PC-3 (cell line): ENCODE results near the gene CSNK1A1. TPM values are rescaled to one million over a fixed set of nuclear protein-coding genes. Genes with fewer than 3 reads are reported as not detected.

ENCODE experiments used
- ATAC-seq: fragments of 200-7000 bp; cut with Tn5 transposase; 2 replicates; pipeline ENCODE4 v1.9.1; 2020; ENCODE audit warnings: mild to moderate bottlenecking, moderate library complexity
- BruUV-seq: library from RNA; stranded (reverse); fragments of 400-500 nt; replicated peaks from 2 replicates; lab custom pipeline; 2021; lab: Mats Ljungman, UMichigan
- CTCF ChIA-PET: fragments of 300-600 bp; sonication (Branson Sonifier 250); formaldehyde crosslinking; loops from one replicate; lab custom pipeline; 2022; ENCODE audit warnings: antibody characterized with exemption; lab: Charles Lee
- POLR2A ChIA-PET: fragments of 300-600 bp; sonication (Branson Sonifier 250); formaldehyde crosslinking; loops from one replicate; lab custom pipeline; 2022; ENCODE audit warnings: antibody characterized with exemption; ENCODE audit not compliant: unreplicated experiment; lab: Charles Lee
- DNase-seq: peaks from one replicate; pipeline ENCODE4 v3.0.0-alpha.2; 2015
- H2AFZ ChIP-seq: fragments of 300-600 bp; sonication (generic); 2 replicates; pipeline ENCODE4 v1.6.0; 2016; ENCODE audit warnings: antibody characterized with exemption, low read length
- H3F3A ChIP-seq: fragments of 300-600 bp; sonication (generic); one replicate; pipeline ENCODE4 v1.6.0; 2017; ENCODE audit warnings: antibody characterized with exemption, low read length, control low read depth, mild to moderate bottlenecking; ENCODE audit not compliant: unreplicated experiment
- H3K27ac ChIP-seq: fragments of 300-600 bp; sonication (generic); 2 replicates; pipeline ENCODE4 v1.5.1; 2016; ENCODE audit warnings: mild to moderate bottlenecking, low read length
- H3K27me3 ChIP-seq: fragments of 300-600 bp; sonication (generic); 2 replicates; pipeline ENCODE4 v1.6.1; 2016; ENCODE audit warnings: low read length, mixed read lengths
- H3K36me3 ChIP-seq: fragments of 300-600 bp; sonication (generic); 2 replicates; pipeline ENCODE4 v1.6.1; 2016; ENCODE audit warnings: low read depth, mixed run types, low read length, mixed read lengths
- H3K4me1 ChIP-seq: fragments of 300-600 bp; sonication (generic); 2 replicates; pipeline ENCODE4 v1.5.1; 2016; ENCODE audit warnings: low read length; ENCODE audit not compliant: insufficient read depth
- H3K4me2 ChIP-seq: fragments of 300-600 bp; sonication (generic); 2 replicates; pipeline ENCODE4 v1.6.0; 2016; ENCODE audit warnings: low read length
- H3K4me3 ChIP-seq: fragments of 300-600 bp; sonication (generic); 2 replicates; pipeline ENCODE4 v1.5.1; 2016; ENCODE audit warnings: mild to moderate bottlenecking, low read length, mixed read lengths
- H3K79me2 ChIP-seq: fragments of 300-600 bp; sonication (generic); 2 replicates; pipeline ENCODE4 v1.6.1; 2017; ENCODE audit warnings: low read length, mixed read lengths
- H3K9ac ChIP-seq: fragments of 300-600 bp; sonication (generic); 2 replicates; pipeline ENCODE4 v1.6.0; 2016; ENCODE audit warnings: mild to moderate bottlenecking, low read length
- H3K9me2 ChIP-seq: fragments of 300-600 bp; sonication (generic); replicated peaks from 2 replicates; pipeline ENCODE4 v1.6.1; 2016; ENCODE audit warnings: mixed run types, low read length, mixed read lengths
- H3K9me3 ChIP-seq: fragments of 300-600 bp; sonication (generic); 2 replicates; pipeline ENCODE4 v1.6.1; 2016; ENCODE audit warnings: low read length, mixed read lengths
- H4K20me1 ChIP-seq: fragments of 300-600 bp; sonication (generic); 2 replicates; pipeline ENCODE4 v1.6.1; 2016; ENCODE audit warnings: low read length, mixed read lengths
- EZH2 ChIP-seq: fragments of 300-600 bp; sonication (generic); IDR thresholded peaks from one replicate; pipeline ENCODE4 v1.6.1; 2017; ENCODE audit warnings: antibody characterized with exemption, mild to moderate bottlenecking, low read length; ENCODE audit not compliant: unreplicated experiment
- EZH2phosphoT487 ChIP-seq: fragments of 300-600 bp; sonication (generic); IDR thresholded peaks from 2 replicates; pipeline ENCODE4 v1.6.1; 2018; ENCODE audit warnings: mild to moderate bottlenecking, antibody characterized with exemption, low read length, borderline replicate concordance
- intact Hi-C: fragments of 100-400 bp; cut with micrococcal nuclease; formaldehyde crosslinking; loops from 2 replicates; pipeline ENCODE4 v1.9.0; 2023
- total RNA-seq: library from RNA; depleted of rRNA; stranded (reverse); fragments of >200 nt; gene quantifications from 2 replicates; pipeline ENCODE4 v1.2.3, GENCODE V29; 2014
- TF ChIP-seq, protein P1 (sequence below): fragments of 300-600 bp; sonication (generic); conservative IDR thresholded peaks from 2 replicates; pipeline ENCODE4 v1.5.1; 2017; ENCODE audit warnings: antibody characterized with exemption, low read depth, mild to moderate bottlenecking, low read length

The CSNK1A1 gene
- total RNA-seq, 1 experiment from 2014 or later: 586 TPM

- Histone ChIP-seq H3K9me2 (no peaks in the 10 kb centered on the region), H3K4me1 (peaks cover 88% of the 10 kb centered on the region), H3K79me2 (peaks cover 16% of the 10 kb centered on the region), H2AFZ (no peak overlapping the region), H3K36me3 (peaks cover 27% of the 10 kb centered on the region), H3K4me3 (no peak overlapping the region), H4K20me1 (no peaks in the 10 kb centered on the region), H3F3A (peaks cover 41% of the 10 kb centered on the region), H3K4me2 (peak overlapping the region; percentile 46; the same call in 1 of the 2 replicates), H3K9ac (no peak overlapping the region), H3K9me3 (no peaks in the 10 kb centered on the region), H3K27me3 (no peaks in the 10 kb centered on the region), H3K27ac (peak overlapping the region; percentile 94)
- intact Hi-C loops: no loop called here
- POLR2A ChIA-PET: interaction anchor here (0.7 kb wide), 1 partner anchor 60 kb away, joined by 5 read pairs; no protein-coding TSS in a partner anchor
- no TSS peak for BruUV-seq
- ATAC-seq: no peak
- TF ChIP-seq, protein P1, sequence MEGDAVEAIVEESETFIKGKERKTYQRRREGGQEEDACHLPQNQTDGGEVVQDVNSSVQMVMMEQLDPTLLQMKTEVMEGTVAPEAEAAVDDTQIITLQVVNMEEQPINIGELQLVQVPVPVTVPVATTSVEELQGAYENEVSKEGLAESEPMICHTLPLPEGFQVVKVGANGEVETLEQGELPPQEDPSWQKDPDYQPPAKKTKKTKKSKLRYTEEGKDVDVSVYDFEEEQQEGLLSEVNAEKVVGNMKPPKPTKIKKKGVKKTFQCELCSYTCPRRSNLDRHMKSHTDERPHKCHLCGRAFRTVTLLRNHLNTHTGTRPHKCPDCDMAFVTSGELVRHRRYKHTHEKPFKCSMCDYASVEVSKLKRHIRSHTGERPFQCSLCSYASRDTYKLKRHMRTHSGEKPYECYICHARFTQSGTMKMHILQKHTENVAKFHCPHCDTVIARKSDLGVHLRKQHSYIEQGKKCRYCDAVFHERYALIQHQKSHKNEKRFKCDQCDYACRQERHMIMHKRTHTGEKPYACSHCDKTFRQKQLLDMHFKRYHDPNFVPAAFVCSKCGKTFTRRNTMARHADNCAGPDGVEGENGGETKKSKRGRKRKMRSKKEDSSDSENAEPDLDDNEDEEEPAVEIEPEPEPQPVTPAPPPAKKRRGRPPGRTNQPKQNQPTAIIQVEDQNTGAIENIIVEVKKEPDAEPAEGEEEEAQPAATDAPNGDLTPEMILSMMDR: no peak
- TF ChIP-seq EZH2: no peak
- no peak for TF ChIP-seq EZH2phosphoT487
- CTCF ChIA-PET: interaction anchor here (0.5 kb wide), 1 partner anchor 28 kb away, joined by 3 read pairs; no protein-coding TSS in a partner anchor
- DNase-seq: no peak
Observed at GRCh38 chr5:149490599-149491485, 60.4 kb downstream of the CSNK1A1 start.

GRCh38 chr5:149489605-149490037 lies 61.6 kb downstream of the CSNK1A1 start:
- no TSS peak for BruUV-seq
- Histone ChIP-seq H3F3A (peaks cover 48% of the 10 kb centered on the region), H3K4me3 (no peak overlapping the region), H3K4me1 (peaks cover 88% of the 10 kb centered on the region), H3K9me3 (no peaks in the 10 kb centered on the region), H3K27me3 (no peaks in the 10 kb centered on the region), H2AFZ (no peak overlapping the region), H3K9me2 (no peaks in the 10 kb centered on the region), H3K9ac (peak overlapping the region; percentile 25; the same call in 1 of the 2 replicates), H3K36me3 (peaks cover 15% of the 10 kb centered on the region), H3K79me2 (peaks cover 5% of the 10 kb centered on the region; the same call in 1 of the 2 replicates), H3K27ac (peak overlapping the region; percentile 94), H3K4me2 (peak overlapping the region; percentile 46), H4K20me1 (no peaks in the 10 kb centered on the region)
- DNase-seq (peak; percentile 57), ATAC-seq (no peak)
- ChIA-PET POLR2A (no interaction called here), CTCF (no interaction called here)
- intact Hi-C loops: loop anchor here (5.0 kb wide), 1 partner anchor 128 kb away; no protein-coding TSS in a partner anchor
- TF ChIP-seq, protein P1: no peak
- TF ChIP-seq EZH2: no peak
- TF ChIP-seq EZH2phosphoT487: no peak
